ENCODE results near the gene PDE2A. TPM values are rescaled to one million over a fixed set of nuclear protein-coding genes. Genes with fewer than 3 reads are reported as not detected.

PDE2A gene
- total and polyA plus RNA-seq, 10 of the 15 experiments (the other 5 are each of a cell fraction or from before 2014, with no cell fraction given) = 0.06 to 0.15 (median 0.11) TPM; not detected in 6

DNA sequence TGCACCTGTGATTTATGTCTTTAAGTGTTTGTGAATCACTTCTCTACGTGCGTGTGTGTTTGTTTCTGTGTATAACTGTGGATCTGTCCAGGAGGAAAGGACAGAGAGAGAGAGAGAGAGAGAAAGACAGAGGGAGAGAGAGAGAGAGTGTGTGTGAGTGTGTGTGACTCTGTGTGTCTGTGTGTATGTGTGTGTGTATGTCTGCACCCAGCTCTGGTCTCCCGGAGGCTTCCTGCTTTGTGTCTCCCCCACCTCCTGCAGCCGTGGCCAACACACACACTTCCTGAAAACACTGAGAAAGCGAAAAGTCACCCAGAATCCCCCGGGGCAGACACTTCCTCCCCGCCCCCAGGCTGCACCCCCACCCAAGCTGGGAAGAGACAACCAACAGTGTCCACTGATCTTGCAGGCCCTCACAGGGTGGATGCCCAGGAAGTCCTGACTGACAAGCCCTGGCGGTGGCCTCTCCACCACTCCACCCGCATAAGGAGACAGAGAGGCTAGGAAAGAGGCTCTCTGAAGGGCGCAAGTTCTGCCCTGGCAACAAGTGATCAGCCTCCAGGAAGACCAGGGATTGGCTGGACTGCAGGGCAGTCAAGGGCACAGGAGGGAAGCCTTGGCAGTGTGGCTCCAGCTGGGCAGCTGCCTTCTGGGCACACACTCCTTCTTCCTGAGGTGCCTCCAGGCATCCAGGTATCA, 48.0 kb upstream of the PDE2A start (continued):
- TF ChIP-seq, protein P1, sequence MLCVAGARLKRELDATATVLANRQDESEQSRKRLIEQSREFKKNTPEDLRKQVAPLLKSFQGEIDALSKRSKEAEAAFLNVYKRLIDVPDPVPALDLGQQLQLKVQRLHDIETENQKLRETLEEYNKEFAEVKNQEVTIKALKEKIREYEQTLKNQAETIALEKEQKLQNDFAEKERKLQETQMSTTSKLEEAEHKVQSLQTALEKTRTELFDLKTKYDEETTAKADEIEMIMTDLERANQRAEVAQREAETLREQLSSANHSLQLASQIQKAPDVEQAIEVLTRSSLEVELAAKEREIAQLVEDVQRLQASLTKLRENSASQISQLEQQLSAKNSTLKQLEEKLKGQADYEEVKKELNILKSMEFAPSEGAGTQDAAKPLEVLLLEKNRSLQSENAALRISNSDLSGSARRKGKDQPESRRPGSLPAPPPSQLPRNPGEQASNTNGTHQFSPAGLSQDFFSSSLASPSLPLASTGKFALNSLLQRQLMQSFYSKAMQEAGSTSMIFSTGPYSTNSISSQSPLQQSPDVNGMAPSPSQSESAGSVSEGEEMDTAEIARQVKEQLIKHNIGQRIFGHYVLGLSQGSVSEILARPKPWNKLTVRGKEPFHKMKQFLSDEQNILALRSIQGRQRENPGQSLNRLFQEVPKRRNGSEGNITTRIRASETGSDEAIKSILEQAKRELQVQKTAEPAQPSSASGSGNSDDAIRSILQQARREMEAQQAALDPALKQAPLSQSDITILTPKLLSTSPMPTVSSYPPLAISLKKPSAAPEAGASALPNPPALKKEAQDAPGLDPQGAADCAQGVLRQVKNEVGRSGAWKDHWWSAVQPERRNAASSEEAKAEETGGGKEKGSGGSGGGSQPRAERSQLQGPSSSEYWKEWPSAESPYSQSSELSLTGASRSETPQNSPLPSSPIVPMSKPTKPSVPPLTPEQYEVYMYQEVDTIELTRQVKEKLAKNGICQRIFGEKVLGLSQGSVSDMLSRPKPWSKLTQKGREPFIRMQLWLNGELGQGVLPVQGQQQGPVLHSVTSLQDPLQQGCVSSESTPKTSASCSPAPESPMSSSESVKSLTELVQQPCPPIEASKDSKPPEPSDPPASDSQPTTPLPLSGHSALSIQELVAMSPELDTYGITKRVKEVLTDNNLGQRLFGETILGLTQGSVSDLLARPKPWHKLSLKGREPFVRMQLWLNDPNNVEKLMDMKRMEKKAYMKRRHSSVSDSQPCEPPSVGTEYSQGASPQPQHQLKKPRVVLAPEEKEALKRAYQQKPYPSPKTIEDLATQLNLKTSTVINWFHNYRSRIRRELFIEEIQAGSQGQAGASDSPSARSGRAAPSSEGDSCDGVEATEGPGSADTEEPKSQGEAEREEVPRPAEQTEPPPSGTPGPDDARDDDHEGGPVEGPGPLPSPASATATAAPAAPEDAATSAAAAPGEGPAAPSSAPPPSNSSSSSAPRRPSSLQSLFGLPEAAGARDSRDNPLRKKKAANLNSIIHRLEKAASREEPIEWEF (IDR thresholded peaks at IDR 0.05; ENCODE audit: insufficient replicate concordance, low read depth, low read length) = no peak
- TF ChIP-seq CBX5 (IDR thresholded peaks at IDR 0.05; ENCODE audit: low read depth) = no peak
- TF ChIP-seq STAT3 (IDR thresholded peaks at IDR 0.05; ENCODE audit: low read depth, low read length) = no peak
- no peak for TF ChIP-seq LARP7 (IDR thresholded peaks at IDR 0.05)
- TF ChIP-seq SMAD5 (IDR thresholded peaks at IDR 0.05; ENCODE audit: low read depth) = no peak; the same call in 1 of the 2 replicates
- TF ChIP-seq CREM (IDR thresholded peaks at IDR 0.05; ENCODE audit: low read depth) = peak; percentile 98
- TF ChIP-seq BHLHE40 (IDR thresholded peaks at IDR 0.05; ENCODE audit: borderline replicate concordance in 1 of 2, low read depth in 2 of 2, low read length in 1 of 2) = peak; percentile 61 to 71; a peak in 3 of 4 replicates
- 0 out of 2 replicates have a peak, but pooled peaks have one; percentile 81 for TF ChIP-seq POLR2AphosphoS2 (IDR thresholded peaks at IDR 0.05; ENCODE audit: low read depth, low read length)
- peak; percentile 86 for TF ChIP-seq SPI1 (IDR thresholded peaks at IDR 0.05; ENCODE audit: borderline replicate concordance, insufficient read depth, low read depth, low read length)
- 0 out of 2 replicates have a peak, but pooled peaks have one; percentile 34 for TF ChIP-seq IKZF1 (conservative IDR thresholded peaks at IDR 0.05)
- TF ChIP-seq RB1 (IDR thresholded peaks at IDR 0.05; ENCODE audit: borderline replicate concordance) = no peak
- no peak for TF ChIP-seq ESRRA (IDR thresholded peaks at IDR 0.05; ENCODE audit: low read length)
- peak; percentile 98 for TF ChIP-seq CREB1 (IDR thresholded peaks at IDR 0.05; ENCODE audit: low read depth)
- TF ChIP-seq, protein P2, sequence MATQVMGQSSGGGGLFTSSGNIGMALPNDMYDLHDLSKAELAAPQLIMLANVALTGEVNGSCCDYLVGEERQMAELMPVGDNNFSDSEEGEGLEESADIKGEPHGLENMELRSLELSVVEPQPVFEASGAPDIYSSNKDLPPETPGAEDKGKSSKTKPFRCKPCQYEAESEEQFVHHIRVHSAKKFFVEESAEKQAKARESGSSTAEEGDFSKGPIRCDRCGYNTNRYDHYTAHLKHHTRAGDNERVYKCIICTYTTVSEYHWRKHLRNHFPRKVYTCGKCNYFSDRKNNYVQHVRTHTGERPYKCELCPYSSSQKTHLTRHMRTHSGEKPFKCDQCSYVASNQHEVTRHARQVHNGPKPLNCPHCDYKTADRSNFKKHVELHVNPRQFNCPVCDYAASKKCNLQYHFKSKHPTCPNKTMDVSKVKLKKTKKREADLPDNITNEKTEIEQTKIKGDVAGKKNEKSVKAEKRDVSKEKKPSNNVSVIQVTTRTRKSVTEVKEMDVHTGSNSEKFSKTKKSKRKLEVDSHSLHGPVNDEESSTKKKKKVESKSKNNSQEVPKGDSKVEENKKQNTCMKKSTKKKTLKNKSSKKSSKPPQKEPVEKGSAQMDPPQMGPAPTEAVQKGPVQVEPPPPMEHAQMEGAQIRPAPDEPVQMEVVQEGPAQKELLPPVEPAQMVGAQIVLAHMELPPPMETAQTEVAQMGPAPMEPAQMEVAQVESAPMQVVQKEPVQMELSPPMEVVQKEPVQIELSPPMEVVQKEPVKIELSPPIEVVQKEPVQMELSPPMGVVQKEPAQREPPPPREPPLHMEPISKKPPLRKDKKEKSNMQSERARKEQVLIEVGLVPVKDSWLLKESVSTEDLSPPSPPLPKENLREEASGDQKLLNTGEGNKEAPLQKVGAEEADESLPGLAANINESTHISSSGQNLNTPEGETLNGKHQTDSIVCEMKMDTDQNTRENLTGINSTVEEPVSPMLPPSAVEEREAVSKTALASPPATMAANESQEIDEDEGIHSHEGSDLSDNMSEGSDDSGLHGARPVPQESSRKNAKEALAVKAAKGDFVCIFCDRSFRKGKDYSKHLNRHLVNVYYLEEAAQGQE (IDR thresholded peaks at IDR 0.05; ENCODE audit: low read depth, low read length) = no peak
- peak; percentile 67; the same call in 1 of the 2 replicates for TF ChIP-seq MXI1 (IDR thresholded peaks at IDR 0.05; ENCODE audit: low read depth, low read length)
- no peak for TF ChIP-seq TARDBP (IDR thresholded peaks at IDR 0.05; ENCODE audit: borderline replicate concordance)
- TF ChIP-seq, protein P3, sequence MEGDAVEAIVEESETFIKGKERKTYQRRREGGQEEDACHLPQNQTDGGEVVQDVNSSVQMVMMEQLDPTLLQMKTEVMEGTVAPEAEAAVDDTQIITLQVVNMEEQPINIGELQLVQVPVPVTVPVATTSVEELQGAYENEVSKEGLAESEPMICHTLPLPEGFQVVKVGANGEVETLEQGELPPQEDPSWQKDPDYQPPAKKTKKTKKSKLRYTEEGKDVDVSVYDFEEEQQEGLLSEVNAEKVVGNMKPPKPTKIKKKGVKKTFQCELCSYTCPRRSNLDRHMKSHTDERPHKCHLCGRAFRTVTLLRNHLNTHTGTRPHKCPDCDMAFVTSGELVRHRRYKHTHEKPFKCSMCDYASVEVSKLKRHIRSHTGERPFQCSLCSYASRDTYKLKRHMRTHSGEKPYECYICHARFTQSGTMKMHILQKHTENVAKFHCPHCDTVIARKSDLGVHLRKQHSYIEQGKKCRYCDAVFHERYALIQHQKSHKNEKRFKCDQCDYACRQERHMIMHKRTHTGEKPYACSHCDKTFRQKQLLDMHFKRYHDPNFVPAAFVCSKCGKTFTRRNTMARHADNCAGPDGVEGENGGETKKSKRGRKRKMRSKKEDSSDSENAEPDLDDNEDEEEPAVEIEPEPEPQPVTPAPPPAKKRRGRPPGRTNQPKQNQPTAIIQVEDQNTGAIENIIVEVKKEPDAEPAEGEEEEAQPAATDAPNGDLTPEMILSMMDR (IDR thresholded peaks at IDR 0.05 in 2 of 3, conservative IDR thresholded peaks at IDR 0.05 in 1 of 3; ENCODE audit: control insufficient read depth in 2 of 3, extremely low read depth in 1 of 3, insufficient read depth in 1 of 3, low read depth in 3 of 3, low read length in 3 of 3) = no peak
- TF ChIP-seq NBN (IDR thresholded peaks at IDR 0.05) = peak; percentile 85
- no peak for TF ChIP-seq JUND (IDR thresholded peaks at IDR 0.05; ENCODE audit: low read depth, low read length)
